HG03060 (cell line): Measurements from ENCODE around the gene ATP2B1.

Source experiments
- ATAC-seq: cut with Tn5 transposase; IDR thresholded peaks from one replicate; pipeline ENCODE4 v1.9.1; 2021; ENCODE audit warnings: low read depth, moderate number of reproducible peaks; ENCODE audit not compliant: unreplicated experiment

The ATP2B1 gene

DNA sequence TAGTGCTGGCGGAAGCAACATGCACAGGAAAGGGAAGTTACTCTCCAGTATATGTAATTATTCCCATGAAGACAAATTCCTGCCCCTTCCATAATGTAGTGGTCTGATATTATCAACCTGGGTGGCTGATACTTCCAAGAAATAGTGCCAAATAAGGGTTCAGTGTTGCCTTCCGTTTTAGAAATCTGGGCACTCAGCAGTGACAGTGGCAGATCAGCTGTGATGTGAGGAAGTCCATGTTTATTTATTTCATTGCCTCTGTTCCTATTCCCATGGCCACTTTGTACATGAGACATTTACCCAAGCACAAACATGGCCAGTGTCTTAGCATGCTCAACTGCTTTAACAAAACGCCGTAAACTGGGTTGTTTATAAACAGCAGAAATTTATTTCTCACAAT, 162.5 kb downstream of the ATP2B1 start:
- no peak for ATAC-seq

DNA sequence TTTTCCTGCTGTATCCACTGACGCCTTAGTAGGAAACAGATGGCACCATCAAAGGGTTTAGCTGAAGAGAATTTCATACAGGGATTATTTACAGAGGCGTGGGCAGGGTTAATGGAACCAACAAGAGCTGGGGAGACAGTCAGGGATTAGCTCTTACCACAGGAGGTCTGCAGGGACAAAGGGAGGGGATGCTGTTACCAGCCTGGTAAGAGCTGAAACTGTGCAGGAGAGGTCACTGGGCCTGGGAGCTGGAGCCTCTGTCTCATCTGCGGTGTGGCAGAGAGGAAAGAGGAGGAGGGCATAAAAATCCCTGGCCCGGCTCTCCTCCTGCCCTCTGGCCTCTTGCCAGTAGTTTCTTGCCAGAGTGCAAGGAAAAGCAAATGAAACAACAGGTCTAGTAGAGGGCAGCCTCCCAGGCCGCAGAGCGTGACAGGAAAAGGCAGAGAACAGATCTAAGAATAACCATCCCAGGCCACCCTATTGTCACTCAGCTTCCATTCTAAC, 163.9 kb downstream of the ATP2B1 start:
- no peak for ATAC-seq

DNA sequence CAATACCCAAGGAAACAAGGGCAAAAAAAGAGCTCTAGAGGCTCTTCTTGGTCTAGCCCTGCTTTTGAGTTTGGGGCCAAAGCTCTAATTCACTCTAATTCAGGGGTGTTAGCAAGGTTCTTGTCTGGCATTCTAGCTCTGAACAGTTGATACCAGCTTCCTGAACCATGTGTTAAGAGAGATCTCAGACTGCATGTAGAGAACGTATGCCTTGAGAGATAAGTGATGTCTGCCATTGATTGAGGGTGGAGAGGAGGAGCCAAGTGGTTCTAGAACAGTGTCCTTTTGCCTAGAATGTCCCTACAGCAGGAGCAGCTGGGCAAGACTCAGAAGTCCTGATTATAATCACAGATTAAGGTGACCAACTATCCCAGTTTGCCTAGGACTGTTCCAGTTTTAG, 164.6 kb downstream of the ATP2B1 start:
- ATAC-seq, result no peak

DNA sequence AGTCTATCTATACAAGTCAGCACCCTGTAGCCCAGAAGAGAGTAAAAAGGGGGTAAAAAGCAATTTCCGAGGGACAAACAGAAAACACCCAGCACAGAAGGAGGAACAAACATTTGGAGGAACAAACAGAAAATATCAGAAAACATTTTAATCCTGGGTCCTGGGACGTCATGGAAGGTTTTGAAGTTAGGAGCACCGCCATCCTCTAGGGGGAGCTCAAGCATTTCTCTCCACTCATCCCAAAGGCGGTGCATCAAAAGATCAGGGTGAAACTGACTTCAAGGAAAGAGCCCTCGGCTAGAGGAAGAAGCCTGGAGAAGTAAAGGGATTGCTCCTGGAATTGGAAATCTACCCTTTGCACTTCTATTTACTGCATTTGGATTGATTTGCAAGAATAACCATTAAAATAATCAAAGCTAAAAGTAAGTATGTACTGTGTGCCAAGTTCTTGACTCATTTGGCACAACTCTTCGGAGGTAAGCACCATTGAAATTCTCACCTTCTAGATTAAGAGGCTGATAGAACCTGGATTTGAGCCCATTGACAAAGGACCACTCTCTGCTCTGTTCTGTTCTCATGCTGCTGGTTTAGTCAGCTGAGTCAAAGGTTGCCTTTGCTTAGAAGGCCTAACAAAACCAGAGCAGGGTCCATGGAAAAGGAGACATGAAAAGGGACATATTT, 165.6 kb downstream of the ATP2B1 start:
- ATAC-seq, result no peak

- no peak for ATAC-seq
Observed at GRCh38 chr12:89542236-89542635, 166.4 kb downstream of the ATP2B1 start.

DNA sequence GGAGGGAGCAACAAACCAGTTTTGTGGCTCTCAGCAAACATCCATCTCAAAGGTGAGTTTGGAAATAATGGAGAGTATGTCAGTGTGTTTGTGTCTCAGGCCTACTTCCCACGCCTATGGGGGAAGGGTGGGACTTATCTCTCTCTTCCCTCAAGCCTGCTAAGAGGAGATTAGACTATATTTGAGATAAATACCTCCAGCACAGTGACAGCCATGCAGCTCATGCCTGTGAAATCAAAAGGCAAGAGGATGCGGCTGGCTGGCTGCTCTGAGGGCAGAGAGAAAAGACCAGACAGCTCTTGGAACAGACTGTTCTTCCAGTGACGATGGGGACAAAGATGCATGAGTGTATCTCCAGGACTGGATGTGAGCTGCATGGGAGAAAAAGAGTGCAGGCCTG, 168.1 kb downstream of the ATP2B1 start:
- ATAC-seq, result no peak

GRCh38 chr12:89539426-89540223, 169.0 kb downstream of the ATP2B1 start:
- no peak for ATAC-seq

DNA sequence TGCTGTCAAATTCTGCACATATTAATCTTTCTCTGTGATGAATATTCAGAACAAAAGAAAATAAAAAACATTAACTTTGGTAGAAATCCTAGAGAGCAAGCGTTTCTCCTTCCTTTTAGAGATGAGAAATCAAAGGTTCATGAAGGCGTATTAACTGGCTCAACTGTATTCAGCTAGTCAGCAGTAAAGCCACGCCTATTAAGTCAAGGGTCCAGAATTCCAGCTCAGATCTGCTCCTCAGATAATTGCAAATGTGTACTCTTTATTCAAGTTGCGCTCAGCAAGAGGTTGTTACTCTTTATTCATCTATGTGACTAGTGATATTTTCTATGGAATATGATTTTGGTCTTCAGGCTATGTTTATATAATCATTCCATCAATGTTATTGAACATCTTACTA, 169.7 kb downstream of the ATP2B1 start:
- no peak for ATAC-seq
